Dedifferentiated amniotic fluid mesenchymal stem cell (primary cell): Measurements from ENCODE around the gene PITPNC1.
A peak's percentile ranks its signal among the peaks of the same experiment; 100 is the strongest.
"Not testable (repeated sequence)": the region's sequence is repeated elsewhere in the genome, so short reads cannot be mapped to it uniquely, and the experiment has no call there.

Experiments
- DNase-seq: peaks from one replicate; pipeline ENCODE4 v3.0.0-alpha.2; 2016; ENCODE audit errors: extremely low spot score

Gene PITPNC1

DNA sequence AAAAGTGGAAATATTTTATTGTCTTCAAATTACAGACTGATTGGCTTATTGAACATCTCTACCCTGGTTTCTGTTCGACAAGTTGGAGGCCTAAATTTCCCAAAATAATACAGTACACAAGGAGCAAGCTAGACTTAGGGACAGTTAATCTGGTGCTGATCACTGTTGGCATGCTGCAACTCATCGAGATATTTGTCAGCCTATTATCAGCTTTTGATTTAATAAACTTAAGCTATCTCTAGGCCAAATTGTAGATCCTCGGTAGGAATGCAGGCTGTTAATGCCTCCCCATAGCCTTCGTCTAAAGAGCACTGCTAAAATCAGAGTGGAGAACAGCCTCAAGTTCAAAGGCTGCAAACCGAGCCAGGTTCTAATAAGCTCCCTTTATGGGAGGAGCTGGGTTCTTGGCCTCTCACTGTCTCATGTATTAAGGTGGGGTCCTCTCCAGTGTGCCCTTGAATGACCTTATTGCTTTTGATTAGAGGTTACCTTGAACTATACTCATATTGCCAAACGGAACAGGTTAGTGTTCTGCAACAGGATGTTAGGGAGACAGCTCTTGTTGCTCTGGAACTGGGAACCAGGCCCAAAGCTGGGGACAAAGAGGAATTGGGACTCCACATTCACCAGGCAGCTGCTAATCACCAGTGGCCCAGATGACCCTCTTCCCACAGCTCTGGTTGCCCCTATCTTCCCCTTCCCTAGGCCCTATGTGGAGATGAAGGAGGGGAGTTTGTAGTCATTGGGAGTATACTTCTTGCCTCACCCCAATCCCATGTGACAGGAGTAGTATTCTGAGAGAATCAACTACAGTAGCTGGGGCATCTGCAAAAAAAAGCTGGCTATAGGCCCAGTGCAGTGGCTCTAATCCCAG is 271.2 kb downstream of the PITPNC1 start:
- DNase-seq, result no peak

- DNase-seq, result not testable (repeated sequence)
These were observed 271.8 kb downstream of the PITPNC1 start for GRCh38 chr17:67648906-67649295.

DNA sequence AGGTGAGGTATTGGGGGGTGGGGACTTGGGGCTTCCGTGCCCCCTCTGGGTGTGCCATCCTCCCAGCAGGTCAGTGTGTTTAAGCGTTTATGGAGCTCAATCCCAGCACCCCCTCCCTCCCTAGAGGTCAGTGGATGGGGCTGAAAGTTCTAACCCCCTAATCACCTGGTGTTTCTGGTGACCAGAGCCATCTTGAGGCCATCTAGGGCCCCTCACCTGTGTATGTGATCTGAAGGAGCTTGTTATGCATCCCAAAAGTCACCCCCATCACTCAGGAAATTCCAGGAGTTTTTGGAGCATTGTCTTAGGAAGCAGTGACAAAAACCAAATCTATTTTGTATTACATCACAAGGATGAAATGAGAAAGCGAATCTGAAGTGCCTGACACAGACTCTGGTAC is 272.8 kb downstream of the PITPNC1 start:
- DNase-seq, result no peak

DNA sequence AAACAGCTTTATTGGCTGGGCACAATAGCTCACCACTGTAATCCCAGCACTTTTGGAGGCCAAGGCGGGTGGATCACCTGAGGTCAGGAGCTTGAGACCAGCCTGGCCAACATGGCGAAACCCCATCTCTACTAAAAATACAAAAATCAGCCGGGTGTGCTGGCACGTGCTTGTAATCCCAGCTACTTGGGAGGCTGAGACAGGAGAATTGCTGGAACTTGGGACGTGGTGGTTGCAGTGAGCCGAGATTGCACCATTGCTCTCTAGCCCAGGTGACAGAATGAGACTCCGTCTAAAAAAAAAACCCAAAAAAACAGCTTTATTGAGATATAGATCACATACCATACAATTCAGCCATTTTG is 274.1 kb downstream of the PITPNC1 start:
- not testable (repeated sequence) for DNase-seq

- no peak for DNase-seq
These were observed 275.4 kb downstream of the PITPNC1 start for GRCh38 chr17:67652433-67652832.

DNA sequence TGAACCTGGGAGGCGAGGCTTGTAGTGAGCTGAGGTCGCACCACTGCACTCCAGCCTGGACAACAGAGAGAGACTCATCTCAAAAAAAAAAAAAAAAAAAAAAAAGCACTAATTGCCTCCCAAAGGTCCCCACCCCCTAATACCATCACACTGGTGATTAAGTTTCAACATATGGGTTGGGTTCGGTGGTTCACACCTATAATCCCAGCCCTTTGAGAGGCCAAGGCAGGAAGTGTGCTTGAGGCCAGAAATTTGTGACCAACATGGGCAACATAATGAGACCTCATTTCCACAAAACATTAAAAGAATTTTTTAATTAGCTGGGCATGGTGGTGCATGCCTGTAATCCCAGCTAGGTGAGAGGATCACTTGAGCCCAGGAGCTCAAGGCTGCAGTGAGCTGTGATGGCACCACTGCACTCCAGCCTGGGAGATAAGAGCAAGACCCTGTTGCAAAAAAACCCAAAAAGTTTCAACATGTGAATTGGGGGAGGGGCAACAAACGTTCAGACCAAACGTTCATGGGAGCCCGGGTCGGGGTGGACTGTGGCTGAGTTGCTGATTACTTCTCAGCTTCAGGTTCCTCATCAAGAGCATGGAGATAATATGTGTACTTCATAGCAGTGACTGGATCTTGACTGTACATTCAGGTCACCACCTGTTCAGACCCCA is 278.5 kb downstream of the PITPNC1 start:
- DNase-seq, result no peak

GRCh38 chr17:67656494-67657203 is 279.6 kb downstream of the PITPNC1 start:
- no peak for DNase-seq

- no peak for DNase-seq
These were observed 280.5 kb downstream of the PITPNC1 start for GRCh38 chr17:67657596-67657995.

DNA sequence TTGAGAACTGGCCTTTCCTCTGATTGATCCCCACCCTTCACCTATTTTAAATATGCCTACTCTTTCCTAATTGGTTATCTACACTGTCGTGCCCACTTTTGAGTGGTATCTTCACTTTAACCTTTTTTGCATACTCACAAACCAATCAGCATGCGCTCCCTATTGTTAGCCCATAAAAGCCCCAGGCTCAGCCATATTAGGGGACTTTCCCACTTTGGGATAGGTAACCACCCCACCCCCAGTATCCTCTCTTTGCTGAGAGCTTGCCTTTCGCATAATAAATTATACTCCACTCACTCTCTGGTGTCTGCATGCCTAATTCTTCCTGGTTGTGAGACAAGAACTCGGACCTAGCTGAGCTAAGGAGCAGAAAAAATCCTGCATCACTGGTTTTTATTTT is 281.2 kb downstream of the PITPNC1 start:
- no peak for DNase-seq

GRCh38 chr17:67659028-67659427 is 281.9 kb downstream of the PITPNC1 start:
- no peak for DNase-seq

- no peak for DNase-seq
These were observed 285.6 kb downstream of the PITPNC1 start for GRCh38 chr17:67662712-67663111.

- no peak for DNase-seq
These were observed 286.4 kb downstream of the PITPNC1 start for GRCh38 chr17:67663457-67663856.

DNA sequence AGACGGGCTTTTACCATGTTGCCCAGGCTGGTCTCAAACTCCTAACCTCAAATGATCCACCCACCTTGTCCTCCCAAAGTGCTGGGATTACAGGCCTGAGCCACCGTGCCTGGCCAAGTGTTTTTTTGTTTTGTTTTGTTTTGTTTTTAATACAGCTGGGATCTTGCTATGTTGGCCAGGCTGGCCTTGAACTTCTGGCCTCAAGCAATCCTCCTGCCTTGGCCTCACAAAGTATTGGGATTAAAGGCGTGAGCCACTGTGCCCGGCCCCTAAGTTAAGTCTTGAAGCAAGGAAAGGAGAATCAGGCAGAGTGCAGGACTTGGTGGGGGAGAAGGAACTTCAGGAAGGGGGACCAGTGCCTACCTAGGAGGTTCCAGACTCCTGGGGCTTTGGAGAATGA is 288.9 kb downstream of the PITPNC1 start:
- DNase-seq, result no peak

- DNase-seq, result no peak
These were observed 289.6 kb downstream of the PITPNC1 start for GRCh38 chr17:67666710-67667109.

- peak; percentile 57 for DNase-seq
These were observed 294.4 kb downstream of the PITPNC1 start for GRCh38 chr17:67671493-67671892.

- DNase-seq, result no peak
These were observed 295.7 kb downstream of the PITPNC1 start for GRCh38 chr17:67672592-67673335.

DNA sequence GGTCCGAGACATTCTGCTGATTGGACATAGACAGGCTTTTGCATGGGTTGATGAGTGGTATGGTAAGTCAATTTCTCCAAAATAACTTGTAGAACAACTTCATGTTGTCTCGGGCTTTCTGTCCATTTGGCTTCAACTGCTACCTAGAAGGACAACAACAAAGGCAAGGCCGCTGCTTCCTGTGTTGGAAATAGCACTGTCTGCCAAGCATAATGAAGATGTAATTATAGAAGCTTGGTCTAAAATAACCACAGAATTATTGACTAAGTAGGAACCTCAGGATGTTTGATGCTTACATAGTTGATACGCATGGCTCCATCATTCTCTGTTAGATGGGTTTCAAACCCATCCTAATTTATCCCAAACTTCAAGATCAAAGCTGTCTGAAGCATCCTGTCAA is 298.4 kb downstream of the PITPNC1 start:
- DNase-seq, result no peak

- no peak for DNase-seq
These were observed 299.2 kb downstream of the PITPNC1 start for GRCh38 chr17:67676305-67676704.

- DNase-seq, result no peak
These were observed 301.3 kb downstream of the PITPNC1 start for GRCh38 chr17:67678414-67678813.

DNA sequence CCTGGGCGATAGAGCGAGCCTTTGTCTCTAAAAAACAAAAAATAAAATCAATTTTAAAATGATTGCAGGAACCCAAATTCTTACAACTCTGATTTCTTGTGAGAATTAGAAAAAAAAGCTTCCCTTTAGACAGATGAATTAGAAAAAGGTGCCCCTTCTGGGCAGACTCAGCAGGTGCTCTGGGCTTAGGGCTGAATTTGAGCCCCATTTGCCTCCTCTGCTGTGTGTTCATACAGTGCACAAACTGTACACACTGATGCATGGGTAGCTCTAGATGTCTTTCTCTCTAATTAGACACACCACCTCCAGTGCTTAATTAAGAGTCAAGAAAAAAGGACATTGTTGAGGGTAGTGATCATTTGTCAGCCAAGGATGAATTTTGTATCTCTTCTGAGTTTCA is 302.1 kb downstream of the PITPNC1 start:
- no peak for DNase-seq

GRCh38 chr17:67679721-67680120 is 302.6 kb downstream of the PITPNC1 start:
- no peak for DNase-seq
